GM18502 (cell line): ENCODE measurements around the gene EFNA2.

Experiments used
- ATAC-seq: cut with Tn5 transposase; IDR thresholded peaks from one replicate; pipeline ENCODE4 v1.9.1; 2021; ENCODE audit warnings: mild to moderate bottlenecking; ENCODE audit not compliant: unreplicated experiment, poor library complexity

Gene EFNA2

DNA sequence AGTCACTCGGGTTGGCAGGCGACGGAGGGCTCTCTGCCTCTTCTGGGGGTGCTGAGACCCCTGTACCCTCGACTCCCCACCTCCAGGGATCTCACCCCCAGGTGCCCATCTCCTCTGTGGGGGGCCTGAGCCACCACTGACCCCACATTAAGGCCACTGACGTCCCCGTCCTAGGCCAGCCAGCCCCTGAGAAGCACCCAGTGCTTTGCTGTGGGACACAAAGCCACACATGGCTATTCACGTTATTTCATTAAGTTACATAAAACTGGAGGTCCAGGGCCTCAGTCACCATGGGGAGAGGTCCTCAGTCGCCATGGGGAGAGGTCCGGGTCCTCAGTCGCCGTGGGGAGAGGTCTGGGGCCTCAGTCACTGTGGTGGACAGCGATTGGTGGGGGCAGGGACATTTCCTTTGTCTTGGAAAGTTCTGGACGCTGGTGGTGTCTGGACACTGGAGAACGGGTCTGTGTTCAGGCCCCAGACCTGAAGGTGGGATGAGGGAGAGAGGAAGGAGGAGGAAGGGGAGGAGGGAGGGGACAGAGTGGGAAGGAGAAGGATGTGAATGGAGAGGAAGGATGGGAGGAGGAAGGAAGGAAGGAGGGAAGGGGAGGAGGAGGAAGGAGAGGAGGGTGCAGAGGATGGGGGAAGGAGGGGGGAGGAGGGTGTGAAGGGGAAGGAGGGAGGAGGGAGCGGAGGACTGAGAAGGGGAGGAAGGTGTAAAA is 3.9 kb upstream of the EFNA2 start:
- no peak for ATAC-seq

DNA sequence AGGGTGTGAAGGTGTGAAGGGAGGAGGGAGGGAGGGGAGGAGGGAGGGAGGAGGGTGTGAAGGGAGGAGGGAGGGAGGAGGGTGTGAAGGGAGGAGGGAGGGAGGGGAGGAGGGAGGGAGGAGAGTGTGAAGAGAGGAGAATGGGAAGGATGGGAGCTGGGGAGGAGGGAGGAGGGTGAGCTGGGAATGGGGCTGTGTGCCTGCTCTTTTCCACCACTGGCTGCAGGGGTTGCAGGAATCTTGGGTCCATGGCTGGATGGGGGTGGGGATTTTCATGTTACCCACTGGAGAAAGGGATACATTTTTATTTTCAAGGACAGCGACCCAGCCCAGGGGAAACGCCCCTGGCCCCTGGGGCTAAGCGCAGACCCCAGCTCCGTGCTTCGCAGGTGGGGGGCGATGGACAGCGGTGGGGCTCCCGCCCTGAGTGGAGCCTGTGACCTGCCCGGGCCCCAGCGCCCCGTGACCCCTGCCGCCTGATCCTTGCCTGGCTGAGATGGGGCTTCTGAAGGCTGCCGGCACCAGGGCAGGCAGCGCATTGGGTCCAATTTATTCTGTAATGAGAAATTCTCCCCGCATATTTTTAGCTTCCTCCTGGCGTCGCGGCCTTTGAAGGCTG is 3.0 kb upstream of the EFNA2 start:
- ATAC-seq = no peak

DNA sequence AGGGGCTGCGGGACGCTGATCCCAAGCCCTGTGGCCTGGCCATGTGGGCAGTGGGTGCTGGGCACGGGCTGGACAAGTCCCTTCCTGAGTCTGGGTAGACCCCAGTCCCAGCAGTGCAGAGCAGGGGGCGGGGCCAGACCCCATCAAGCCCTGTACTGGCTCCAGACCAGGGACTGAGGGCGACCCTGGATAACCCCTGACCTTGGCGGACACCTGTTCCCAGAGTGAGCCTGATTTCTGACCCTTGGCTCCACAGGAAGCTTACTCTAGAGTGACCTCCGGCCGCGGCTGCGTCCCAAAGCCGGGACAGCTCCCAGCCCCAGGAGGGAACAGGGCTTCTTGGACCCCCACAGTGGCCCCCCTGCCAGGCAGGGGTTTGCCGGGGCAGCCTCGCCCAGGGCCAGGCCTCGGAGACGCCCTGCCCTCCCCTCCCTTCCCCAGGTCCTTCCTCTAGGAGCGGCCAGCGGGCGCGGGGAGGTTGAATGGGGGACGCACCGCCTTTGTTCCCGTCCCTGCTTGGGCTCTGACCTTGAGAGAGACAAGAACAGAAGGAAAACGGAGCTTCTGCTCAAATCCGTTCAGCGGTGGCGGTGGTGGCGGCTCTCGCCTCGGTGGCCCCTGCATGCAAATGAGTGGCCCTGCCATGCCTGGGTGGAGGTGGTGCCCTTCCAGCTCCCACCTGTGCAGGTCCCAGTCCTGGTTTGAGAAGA is 2.3 kb upstream of the EFNA2 start:
- ATAC-seq = no peak

- ATAC-seq = no peak
These were observed 1.8 kb upstream of the EFNA2 start for GRCh38 chr19:1283917-1284292.

GRCh38 chr19:1284293-1284978 is 1.2 kb upstream of the EFNA2 start:
- no peak for ATAC-seq

GRCh38 chr19:1284979-1285736 is 515 bp upstream of the EFNA2 start:
- no peak for ATAC-seq

DNA sequence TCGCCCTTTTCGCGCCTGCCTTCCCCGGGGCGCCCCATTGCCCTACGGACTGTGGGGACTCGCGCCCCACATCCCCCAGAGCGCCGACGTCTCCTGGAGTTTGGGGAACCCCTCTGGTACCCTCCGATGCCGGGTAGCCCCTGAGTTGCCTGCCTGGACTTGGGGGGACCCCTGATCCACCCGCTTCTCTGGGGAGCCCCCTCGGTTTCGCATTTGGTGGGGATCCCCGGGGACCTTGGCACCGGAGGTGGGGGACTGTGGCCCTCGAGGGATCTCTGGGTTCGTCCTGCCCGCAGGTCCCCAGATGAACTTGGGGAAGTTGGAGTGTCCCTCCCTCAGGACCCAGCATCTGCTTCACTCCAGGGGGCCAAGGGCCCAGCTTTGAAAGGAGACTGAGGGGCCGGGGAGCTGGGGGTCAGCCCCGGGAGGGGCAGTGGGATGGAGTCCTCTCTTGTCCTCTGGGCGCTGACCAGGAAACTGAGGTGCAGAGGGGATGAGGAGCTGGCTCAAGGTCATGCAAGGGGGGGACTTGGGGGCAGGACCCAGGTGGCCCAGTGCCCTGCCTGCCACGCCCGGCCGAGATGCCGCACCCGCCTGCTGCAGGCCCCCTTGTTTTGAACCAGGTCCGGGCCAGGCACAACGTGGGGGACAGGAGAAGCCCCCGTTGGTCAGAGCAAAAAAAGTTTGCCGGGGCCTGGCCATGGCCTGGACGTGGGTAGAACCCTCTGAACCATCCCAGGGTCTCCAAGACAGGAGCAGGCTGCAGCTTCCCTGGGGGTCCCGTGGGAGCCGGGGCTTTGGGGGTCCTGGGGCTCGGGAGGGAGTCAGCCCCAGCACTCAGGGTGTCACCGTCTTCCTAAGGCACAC is 1.0 kb downstream of the EFNA2 start:
- no peak for ATAC-seq

DNA sequence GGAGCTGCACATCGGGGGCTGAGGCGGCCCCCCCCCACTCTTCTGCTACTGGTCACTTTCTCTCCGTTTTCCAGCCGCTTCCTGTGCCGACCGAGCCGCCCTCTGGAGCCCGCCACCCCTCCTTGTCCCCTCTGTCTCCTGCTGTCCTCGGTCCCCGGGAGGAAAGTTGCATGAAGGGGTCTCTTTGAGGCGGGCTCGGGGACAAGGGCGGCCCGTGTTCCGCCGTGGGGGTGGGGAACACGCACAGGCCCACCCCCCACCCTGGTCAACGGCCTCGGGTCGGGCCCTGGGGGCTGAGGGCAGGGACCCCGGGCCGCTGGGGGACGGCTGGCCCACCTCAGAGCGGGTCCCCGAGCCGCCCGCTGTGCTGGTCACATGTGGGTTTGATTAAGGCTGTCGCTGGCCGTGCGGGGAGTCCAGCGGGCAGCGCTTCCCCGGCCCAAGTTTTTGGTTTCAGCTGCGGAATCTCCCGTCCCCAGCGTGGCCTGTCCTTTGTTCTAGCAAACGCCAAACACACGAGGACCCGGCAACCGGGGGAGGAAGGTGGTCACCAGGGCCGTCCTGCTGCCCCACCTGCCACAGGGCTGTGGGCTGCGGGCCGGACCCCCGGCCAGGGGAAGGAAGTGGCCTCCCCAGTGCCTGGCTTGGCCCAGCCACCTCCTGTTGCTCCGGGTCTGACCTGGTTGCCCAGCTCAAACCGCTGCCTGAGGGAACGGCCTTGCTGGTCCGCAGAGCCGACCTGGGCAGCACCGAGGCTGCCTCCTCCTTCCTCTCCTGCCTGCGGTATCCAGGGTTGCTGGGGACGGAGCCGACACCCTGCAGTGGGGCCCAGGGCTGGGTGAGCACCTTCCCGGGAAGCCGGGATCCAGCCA is 1.9 kb downstream of the EFNA2 start:
- no peak for ATAC-seq

DNA sequence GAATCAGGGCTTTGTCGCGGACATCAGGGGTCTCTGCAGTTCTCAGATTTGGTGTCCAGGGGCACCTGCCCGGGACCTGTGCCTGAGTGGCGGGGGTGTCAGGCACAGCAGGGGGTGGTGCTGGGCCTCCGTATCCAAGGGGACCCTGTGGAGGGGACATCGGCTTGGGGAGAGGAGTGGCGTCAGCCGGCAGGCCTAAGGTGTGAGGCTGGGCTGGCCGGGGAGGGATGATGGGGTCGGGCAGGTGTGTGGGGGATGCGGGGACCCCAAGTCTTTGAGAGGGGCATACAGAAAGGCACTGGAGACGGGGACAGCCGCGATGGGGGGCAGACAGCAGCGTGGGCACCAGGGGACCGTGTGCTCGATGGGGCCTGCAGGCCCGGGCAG is 2.5 kb downstream of the EFNA2 start:
- ATAC-seq = no peak

GRCh38 chr19:1288833-1289685 is 3.4 kb downstream of the EFNA2 start:
- ATAC-seq = no peak

GRCh38 chr19:1289686-1290025 is 4.0 kb downstream of the EFNA2 start:
- no peak for ATAC-seq

GRCh38 chr19:1290196-1290702 is 4.6 kb downstream of the EFNA2 start:
- ATAC-seq = no peak

DNA sequence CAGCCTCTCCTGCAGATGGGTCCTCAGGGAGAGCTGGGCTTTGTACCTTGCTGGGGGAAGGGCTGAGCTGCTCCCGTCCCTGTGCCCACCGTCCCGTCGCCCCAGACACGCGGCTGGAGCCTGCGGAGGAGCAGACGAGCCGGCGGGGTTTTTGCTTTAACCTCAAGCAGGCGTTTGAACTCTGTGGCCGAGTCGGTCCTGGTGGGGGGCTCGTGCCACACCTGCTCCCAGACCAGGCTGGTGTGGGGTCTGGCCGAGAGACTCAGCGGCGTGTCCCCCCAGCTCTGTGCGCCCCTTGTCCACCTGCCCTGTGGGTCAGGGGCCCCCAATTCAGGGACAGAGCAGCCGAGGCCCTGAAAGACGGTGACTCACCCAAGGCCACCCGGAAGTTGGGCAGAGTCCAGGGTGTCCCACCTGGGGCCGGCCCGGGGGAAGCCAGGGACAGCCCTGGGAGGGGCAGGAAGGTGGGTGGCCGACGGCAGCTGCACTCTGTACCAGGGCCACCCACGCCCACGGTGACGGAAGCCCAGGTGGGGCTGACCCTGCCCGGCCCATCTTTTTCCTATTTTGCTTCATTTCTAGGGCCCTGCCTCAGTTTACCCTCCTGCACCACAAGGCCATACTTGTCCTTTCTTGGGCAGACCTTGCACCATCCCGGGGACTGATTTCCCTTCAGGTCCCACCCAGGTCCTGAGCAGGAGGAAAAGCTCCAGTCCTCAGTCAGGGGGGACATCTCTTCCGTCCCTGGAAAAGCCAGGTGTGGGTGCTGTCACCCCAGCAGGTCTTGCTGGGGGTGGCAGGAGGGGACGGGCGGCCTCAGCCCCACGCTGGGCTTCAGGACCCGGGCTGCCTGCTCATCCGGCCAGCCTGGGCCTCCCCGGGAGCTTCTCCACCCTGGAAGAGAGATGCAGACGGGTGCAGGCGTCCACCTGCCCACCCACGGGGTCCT is 5.3 kb downstream of the EFNA2 start:
- ATAC-seq = no peak

- no peak for ATAC-seq
These were observed 6.2 kb downstream of the EFNA2 start for GRCh38 chr19:1291761-1292418.

GRCh38 chr19:1292419-1293151 is 6.9 kb downstream of the EFNA2 start:
- no peak for ATAC-seq
